Measurements from ENCODE around the gene UQCC2.
A peak's percentile ranks its signal among the peaks of the same experiment; 100 is the strongest.

UQCC2 gene

DNA sequence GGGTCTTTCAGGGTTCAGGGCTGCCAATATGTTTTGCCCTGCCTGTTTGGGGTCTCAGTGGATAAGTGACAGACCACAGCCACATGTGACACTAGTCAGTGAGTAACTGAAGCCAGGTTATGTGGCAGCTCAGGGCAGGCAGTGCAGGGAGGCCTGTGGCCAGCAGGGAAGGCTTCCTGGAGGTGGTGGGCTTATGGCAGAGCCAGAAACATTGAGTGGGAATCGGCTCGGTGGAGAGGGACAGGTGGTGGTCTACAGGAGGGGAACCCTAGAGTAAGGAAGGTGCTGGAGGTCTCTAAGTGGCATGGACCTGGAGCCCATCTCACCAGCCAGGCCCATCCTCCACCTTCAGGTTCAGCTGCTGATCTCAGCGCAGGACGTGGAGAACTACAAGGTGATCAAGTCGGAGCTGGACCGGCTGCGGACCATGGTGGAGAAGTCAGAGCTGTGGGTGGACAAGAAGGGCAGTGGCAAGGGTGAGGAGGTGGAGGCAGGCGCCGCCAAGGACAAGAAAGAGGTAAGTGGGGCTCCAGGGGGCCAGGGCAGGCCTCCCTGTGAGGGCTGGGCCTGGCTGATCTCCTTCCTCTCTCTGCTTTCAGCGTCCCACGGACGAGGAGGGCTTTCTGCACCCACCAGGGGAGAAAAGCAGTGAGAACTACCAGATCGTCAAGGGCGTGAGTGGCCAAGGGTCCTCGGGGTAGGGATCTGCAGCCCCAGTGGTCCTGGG, 34.9 kb downstream of the UQCC2 start:
- H3K4me3 ChIP-seq (ENCODE audit: low read length), result no peak overlapping the region
- TF ChIP-seq, protein P1, sequence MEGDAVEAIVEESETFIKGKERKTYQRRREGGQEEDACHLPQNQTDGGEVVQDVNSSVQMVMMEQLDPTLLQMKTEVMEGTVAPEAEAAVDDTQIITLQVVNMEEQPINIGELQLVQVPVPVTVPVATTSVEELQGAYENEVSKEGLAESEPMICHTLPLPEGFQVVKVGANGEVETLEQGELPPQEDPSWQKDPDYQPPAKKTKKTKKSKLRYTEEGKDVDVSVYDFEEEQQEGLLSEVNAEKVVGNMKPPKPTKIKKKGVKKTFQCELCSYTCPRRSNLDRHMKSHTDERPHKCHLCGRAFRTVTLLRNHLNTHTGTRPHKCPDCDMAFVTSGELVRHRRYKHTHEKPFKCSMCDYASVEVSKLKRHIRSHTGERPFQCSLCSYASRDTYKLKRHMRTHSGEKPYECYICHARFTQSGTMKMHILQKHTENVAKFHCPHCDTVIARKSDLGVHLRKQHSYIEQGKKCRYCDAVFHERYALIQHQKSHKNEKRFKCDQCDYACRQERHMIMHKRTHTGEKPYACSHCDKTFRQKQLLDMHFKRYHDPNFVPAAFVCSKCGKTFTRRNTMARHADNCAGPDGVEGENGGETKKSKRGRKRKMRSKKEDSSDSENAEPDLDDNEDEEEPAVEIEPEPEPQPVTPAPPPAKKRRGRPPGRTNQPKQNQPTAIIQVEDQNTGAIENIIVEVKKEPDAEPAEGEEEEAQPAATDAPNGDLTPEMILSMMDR (conservative IDR thresholded peaks at IDR 0.05; ENCODE audit: low read length), result no peak
- DNase-seq (ENCODE audit: low read depth), result no peak

DNA sequence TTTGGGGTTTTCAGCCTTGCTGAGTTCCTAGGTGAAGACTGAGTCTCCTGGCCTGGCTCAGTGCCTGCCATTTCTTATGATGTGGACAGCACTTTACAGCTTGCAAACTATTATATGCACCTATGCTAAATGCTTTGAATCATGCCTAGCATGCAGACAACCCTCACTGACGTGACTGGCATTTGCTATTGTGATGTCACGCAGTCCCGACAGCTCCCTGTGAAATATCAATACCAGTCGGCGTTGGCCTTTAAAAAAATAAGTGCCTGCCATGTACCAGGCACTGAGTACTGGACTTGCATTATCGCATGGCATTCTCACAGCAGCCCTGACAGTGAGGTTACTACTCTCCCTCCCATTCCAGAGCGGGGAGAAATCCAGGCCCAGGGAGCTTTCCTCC, 35.5 kb downstream of the UQCC2 start:
- TF ChIP-seq, protein P1 (conservative IDR thresholded peaks at IDR 0.05; ENCODE audit: low read length), result no peak
- no peak for DNase-seq (ENCODE audit: low read depth)
- H3K4me3 ChIP-seq (ENCODE audit: low read length), result no peak overlapping the region

DNA sequence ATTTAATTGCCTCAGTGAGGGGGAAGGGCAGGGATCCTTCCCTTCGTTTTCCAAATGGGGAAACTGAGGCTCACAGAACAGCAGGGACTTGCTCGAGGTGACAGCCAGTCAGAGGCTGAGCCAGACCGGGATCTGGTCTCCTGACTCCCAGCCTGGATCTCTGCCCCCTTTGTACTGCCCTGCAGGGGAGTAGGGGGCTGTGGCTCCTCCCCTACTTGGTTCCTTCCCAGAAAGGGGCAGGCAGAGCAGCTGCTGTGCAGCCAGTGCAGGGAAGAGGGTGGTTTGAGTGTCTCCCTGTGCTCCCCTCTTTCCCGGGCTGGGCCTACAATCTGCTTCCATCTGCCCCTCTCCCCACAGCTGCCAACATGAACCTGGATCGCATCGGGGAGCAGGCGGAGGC, 37.6 kb downstream of the UQCC2 start:
- no peak for DNase-seq (ENCODE audit: low read depth)
- no peak overlapping the region for H3K4me3 ChIP-seq (ENCODE audit: low read length)
- TF ChIP-seq, protein P1 (conservative IDR thresholded peaks at IDR 0.05; ENCODE audit: low read length), result no peak

DNA sequence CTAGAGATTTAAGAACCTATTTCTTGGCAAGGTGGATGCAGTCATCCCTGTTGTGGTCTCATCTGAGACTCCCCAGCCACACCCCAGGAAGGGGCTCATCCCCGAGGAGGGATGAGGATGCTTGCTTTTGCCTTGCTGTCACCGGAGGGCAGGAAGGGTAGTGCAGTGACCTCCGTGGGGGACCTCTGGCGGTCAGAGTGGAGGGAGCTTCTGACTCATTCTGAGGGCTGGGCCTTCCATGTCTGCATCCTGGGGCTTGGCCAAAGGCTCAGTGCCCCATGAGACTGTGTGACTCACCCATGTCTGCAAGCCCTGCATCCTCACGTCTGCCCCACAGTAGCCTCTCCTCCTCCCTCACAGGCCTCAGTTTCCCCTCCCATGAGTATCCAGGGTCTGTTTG, 38.7 kb downstream of the UQCC2 start:
- H3K4me3 ChIP-seq (ENCODE audit: low read length), result no peak overlapping the region
- TF ChIP-seq, protein P1 (conservative IDR thresholded peaks at IDR 0.05; ENCODE audit: low read length), result peak; percentile 78
- peak; percentile 95 for DNase-seq (ENCODE audit: low read depth)

DNA sequence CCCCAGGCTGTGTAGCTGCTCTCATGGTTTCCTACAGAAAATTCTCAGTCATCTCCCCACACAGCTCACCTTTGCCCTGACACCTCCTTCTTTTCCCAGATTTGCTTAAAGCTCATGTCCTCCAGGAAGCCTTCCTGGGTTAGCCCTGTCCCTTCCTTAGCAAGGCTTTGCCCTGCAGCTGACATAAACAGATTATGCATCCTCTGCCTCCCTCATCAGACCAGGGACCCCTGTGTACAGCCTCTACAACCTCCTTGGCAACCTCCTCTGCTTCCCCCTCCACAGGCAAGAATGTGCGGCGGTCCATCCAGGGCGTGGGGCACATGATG, 39.8 kb downstream of the UQCC2 start:
- no peak overlapping the region for H3K4me3 ChIP-seq (ENCODE audit: low read length)
- DNase-seq (ENCODE audit: low read depth), result no peak
- TF ChIP-seq, protein P1 (conservative IDR thresholded peaks at IDR 0.05; ENCODE audit: low read length), result no peak

- DNase-seq (ENCODE audit: low read depth), result no peak
- H3K4me3 ChIP-seq (ENCODE audit: low read length), result no peak overlapping the region
- TF ChIP-seq, protein P1 (conservative IDR thresholded peaks at IDR 0.05; ENCODE audit: low read length), result no peak
Measured at GRCh38 chr6:33670971-33671743, 40.3 kb downstream of the UQCC2 start.
